Measurements from ENCODE around the gene HDHD2.
A peak's percentile ranks its signal among the peaks of the same experiment; 100 is the strongest.

Gene HDHD2

GRCh38 chr18:47143899-47144485 lies 6.3 kb downstream of the HDHD2 start:
- DNase-seq = no peak

DNA sequence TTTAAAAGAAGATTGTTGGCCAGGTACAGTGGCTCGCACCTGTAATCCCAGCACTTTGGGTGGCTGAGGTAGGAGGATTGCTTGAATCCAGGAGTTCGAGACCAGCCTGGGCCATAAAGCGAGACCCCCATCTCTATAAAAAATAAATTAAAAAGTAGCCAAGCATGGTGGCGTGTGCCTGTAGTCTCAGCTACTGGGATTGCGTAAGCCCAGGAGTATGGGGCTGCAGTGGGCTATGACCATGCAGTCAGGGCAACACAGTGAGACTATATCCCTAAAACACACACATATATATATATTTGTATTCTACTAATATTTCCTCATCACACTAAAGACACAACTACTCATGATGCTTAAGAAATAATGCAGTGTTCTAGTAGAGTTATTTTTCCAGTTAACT lies 7.1 kb downstream of the HDHD2 start:
- DNase-seq = no peak

DNA sequence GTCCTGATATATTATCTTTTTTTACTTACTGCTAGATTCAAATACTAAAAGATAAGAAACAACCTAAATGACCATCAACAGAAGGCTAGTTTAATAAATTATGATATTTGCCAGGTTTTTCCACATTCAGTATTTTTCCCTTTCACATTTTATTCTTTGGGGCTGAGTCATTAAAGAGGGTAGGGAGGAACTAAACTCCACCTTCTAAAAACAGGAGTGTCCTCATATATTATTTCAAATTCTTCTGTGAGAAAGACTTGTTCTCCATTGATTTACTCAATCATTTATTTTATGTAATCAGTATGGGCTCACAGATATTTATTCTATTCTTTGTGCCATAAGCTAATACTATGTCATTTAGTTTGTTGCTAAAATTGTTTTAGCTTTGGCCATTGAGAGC lies 9.0 kb downstream of the HDHD2 start:
- DNase-seq = no peak

DNA sequence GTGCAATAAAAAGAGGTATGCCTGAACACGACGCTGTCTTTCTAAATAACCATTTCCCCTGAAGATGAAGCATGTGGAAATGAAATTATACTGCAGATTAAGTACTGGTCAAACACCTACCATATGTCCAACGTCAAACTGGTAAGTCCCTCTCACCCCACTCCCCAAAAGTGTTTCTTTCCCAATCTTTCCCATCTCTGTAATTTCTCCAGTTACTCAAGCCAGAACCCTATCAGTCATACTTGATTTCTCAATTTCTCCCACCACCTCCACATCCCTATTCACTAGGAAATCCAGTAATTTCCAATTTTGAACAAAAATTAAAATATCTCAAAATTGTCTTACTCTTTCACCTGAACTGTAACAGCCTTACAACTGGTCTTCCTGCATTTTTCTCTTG lies 29.2 kb downstream of the HDHD2 start:
- DNase-seq = no peak

- no peak for DNase-seq
Measured at GRCh38 chr18:47120428-47120827, 29.9 kb downstream of the HDHD2 start.

DNA sequence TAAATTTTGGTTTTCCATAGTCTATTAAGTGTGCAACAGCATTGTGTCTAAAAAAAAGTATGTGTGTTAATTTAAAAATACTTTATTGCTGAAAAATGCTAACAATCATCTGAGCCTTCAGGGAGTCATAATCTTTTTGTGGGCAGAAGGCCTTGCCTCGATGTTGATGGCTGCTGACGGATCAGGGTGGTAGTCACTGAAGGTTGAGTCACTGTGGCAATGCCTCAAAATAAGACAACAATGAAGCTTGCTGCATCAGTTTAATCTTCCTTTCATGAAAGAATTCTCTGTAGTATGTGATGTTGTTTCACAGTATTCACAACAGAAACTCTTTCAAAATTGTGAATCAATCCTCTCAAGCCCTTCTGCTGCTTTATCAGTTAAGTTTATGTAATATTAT lies 31.3 kb downstream of the HDHD2 start:
- DNase-seq = no peak

DNA sequence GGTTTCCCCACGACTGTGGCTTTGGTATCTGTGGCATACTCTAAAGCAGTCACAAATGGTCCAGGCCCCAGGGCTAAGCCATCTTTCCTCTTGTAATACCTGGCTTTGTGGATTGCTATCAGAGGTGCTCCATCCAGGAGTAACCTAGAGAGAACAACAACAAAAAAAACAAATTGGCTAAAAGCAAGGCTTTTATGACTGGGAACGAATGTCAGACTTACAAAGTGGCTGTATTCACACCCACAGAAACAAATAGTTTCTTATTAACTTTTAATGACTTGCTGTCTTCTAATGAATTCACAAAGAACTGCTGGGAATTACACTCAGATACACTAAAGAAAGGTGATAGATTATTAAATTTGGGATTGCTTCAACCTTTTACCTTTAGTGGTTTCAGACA lies 35.1 kb downstream of the HDHD2 start:
- no peak for DNase-seq

- no peak for DNase-seq
Measured at GRCh38 chr18:47113796-47114540, 36.3 kb downstream of the HDHD2 start.

GRCh38 chr18:47110492-47111274 lies 39.6 kb downstream of the HDHD2 start:
- no peak for DNase-seq

DNA sequence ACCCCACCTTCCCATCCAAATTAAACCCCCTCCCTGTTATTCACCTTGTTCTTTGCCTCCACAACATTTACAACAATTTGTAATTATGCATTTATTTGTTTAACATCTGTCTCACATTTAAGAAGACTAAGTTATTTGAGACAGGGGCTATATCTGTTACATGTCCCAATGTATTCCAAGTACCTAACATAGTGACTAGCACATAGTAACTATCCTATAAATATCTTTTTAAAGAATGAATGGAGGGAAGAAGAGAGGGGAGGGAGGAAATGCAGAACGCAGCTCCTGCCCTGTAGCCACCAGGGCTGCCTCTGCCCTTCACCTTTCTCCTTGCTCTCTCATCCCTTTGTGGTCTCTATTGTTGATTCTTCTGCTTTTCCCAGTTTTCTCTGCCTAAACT lies 40.6 kb downstream of the HDHD2 start:
- no peak for DNase-seq

GRCh38 chr18:47108998-47109405 lies 41.3 kb downstream of the HDHD2 start:
- DNase-seq = no peak

DNA sequence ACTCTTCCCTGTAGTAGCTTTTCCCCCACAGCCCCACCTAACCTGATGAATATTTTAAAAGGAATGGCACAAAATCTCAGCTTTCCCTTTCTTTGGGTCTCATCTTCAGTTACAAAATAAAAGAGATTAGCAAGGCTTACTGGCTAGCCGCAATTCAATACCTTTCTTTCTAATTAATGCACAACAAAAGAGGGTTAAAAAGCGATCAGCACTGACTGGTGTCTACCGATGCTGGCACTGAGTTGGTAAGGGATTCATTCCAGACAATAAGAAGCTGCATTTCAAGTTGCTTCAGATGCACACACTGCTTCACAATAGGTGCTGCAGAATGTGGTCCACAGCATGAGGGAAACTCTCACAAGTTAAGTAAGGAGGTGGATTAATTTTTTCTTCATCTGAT lies 41.9 kb downstream of the HDHD2 start:
- DNase-seq = no peak

GRCh38 chr18:47100212-47100831 lies 50.0 kb downstream of the HDHD2 start:
- DNase-seq = peak; percentile 47

- DNase-seq = no peak
Measured at GRCh38 chr18:47095810-47096209, 54.5 kb downstream of the HDHD2 start.

DNA sequence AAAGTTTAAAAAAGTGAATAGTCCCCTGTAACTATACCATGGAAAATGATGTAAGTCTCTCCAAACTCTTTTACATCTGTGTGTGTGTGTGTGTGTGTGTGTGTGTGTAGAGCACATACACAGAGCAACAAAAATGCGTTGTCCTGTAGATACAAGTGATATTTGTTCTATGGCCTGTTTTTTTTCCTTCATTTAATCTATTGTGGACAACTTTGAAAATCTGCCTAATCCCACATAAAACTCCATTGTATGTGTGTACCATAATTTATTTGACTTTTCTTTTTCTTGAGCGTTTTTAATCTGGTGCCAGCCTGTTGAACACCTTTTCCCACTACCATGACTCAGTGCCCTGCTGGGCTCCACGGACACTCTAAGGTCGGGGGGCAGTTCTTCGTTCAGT lies 62.6 kb downstream of the HDHD2 start:
- no peak for DNase-seq

DNA sequence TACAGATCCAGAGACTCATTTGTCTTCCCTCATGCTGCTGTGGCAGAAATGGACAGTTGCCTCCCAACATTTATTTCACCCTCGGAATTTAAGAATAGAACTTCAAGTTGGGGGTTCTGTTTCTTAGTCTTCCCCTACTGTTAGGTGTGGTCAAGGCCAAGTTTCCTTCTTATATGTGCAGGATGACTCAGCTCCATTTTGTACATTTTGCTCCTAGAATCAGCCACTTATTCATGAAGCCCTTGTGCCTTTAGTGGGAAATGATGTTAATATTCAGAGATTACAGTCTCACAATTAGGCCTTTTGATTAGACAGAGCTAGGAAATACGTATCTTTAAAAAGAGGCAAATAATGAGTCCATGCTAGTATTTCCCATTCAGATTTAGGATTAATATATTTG lies 68.7 kb downstream of the HDHD2 start:
- no peak for DNase-seq

GRCh38 chr18:47080872-47081271 lies 69.4 kb downstream of the HDHD2 start:
- no peak for DNase-seq

DNA sequence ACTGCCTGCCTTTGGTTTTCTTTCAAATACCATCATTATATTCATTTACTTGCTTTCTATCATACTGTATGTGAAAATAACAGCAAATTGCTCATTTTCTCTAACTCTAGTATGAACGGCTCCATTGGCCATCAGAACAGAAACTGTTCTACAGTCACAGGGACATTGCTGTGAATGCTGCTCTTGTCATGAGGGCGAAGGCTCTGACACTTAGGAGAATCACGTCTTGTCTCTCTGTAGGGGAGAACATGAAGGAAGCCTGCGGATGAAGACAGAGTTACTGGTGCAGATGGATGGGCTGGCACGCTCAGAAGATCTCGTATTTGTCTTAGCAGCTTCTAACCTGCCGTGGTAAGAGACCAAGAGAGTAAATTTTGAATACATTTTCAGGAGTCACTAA lies 73.2 kb downstream of the HDHD2 start:
- no peak for DNase-seq

DNA sequence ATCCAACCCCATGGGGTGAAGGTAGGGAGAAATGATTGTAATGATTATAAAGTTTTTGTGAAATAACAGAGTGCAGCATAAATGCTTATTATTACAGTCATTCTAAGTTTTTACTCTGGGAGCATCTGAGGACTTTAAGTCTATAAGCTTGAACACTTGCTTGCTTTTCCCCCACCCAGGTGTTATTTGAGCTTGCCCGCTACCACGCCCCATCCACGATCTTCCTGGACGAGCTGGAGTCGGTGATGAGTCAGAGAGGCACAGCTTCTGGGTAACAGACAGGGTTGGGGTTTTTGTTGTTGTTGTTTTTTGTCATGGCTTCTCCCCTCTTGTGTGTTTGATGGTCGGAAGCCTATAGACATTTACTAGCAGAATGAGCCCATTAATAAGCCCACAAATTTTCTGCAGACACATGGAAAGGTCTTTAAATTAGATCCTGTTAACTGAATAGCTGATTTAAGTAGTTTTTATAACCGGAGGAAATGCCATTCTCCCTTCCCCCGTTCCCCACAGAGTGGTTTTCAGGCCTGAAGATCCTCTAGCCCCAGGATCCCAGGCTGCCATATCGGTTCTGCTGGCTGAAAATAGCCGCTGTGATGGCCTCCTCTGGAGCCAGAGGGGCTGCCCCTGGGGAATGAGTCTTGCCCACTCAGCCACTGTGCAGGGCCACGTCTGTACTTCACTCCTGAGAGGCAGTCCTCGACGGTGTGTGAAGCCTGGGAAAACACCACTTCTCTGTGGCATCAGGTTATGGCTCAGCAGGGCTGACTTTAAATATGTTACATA lies 75.0 kb downstream of the HDHD2 start:
- no peak for DNase-seq

DNA sequence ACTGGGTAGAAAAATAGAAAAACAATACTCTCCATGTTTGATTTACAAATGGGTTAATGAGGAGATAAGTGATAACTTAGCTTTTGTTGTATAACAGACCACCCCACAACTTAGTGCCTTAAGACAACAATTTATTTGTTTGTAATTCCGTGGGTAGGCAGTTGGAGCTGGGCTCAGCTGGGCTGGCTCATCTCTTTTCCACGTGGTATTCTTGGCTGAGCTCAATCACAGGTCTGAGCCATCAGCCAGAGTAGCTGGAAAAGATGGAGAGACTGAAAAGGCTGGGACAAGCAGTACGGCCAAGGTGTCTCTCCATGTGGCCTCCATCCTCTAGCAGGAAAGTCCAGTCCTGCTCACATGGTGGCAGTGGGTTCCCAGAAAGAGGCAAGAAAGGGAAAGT lies 82.7 kb downstream of the HDHD2 start:
- no peak for DNase-seq

GRCh38 chr18:47063096-47063495 lies 87.2 kb downstream of the HDHD2 start:
- DNase-seq = no peak

DNA sequence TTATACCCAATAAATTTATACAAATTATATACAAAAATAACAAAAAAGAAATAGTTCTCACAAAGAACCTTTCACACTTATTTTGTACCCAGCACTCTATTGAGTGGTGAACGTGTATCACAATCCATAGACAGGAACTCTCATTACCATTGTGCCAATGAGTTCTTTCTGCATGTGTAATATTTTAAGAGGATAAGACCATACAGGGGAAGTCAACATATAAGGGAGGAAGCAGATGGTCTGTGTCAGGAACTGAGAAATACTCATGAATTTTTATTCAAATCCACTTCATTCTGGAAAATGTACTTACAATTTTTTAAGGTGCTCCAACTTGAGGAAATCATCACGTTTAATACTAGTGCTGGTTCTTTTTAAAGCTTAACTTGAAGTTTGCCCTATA lies 87.8 kb downstream of the HDHD2 start:
- no peak for DNase-seq

All from activated T-cell treated with anti-CD3 and anti-CD28 coated beads for 4 hours (primary cell).